K562 (cell line): Measurements from ENCODE around the gene TRIM24. TPM values are rescaled to one million over a fixed set of nuclear protein-coding genes. Genes with fewer than 3 reads are reported as not detected.

ENCODE experiments used
- ATAC-seq: fragments of 200-7000 bp; cut with Tn5 transposase; 3 replicates; pipeline ENCODE4 v1.9.1; 2020; ENCODE audit warnings: moderate library complexity
- BruUV-seq: library from RNA; stranded (reverse); fragments of 400-500 nt; replicated peaks from 2 replicates; lab custom pipeline; 2021; lab: Mats Ljungman, UMichigan
- CTCF ChIA-PET: fragments of 300-600 bp; formaldehyde crosslinking; extraction: SDS; loops from one replicate; lab custom pipeline; 2021; ENCODE audit warnings: low intra/inter-chr PET ratio; lab: Yijun Ruan, JAX
- POLR2A ChIA-PET: fragments of 300-600, 350-650 bp; sonication (Branson Sonifier 250); formaldehyde crosslinking; extraction: SDS; loops from one replicate; lab custom pipeline; 2021; ENCODE audit warnings: antibody characterized with exemption, inconsistent platforms; lab: Yijun Ruan, JAX
- DNase-seq, 4 experiments: peaks; one replicate each; pipeline versions ENCODE4 v3.0.0 to v3.0.0-alpha.2; 2011 to 2018; ENCODE audit warnings: low spot score in 3 of 4, mixed read lengths in 3 of 4; ENCODE audit errors: extremely low read depth in 1 of 4
- FAIRE-seq: peaks from 2 replicates; lab custom pipeline; 2011; peaks lifted over from hg19 to GRCh38; lab: Jason Lieb, UNC
- H2AFZ ChIP-seq: 2 replicates; pipeline ENCODE4 v1.6.0; 2011; ENCODE audit warnings: low read depth, low read length, control low read depth, inconsistent platforms
- H3K27ac ChIP-seq: fragments of 200-600 bp; 3 replicates; pipeline ENCODE4 v1.8.0; 2011; ENCODE audit warnings: low read depth, mild to moderate bottlenecking, control low read depth, inconsistent platforms, low read length, moderate library complexity, mixed read lengths; ENCODE audit errors: extremely low read depth
- H3K27me3 ChIP-seq, 2 experiments: fragments of 300-600 bp in 1 of 2; 2 replicates in 1 of 2; 3 replicates in 1 of 2; pipeline versions ENCODE4 v1.6.0 to v1.8.0; 2011; ENCODE audit warnings: inconsistent platforms in 2 of 2, low read length in 2 of 2, mild to moderate bottlenecking in 1 of 2, mixed read lengths in 1 of 2, moderate library complexity in 1 of 2; ENCODE audit not compliant: control insufficient read depth in 2 of 2, insufficient read depth in 2 of 2
- H3K36me3 ChIP-seq: fragments of 300-600 bp; 3 replicates; pipeline ENCODE4 v1.8.0; 2011; ENCODE audit warnings: mild to moderate bottlenecking, low read length, inconsistent platforms; ENCODE audit not compliant: control insufficient read depth, insufficient read depth
- H3K4me1 ChIP-seq, 2 experiments: fragments of 200-600 bp in 1 of 2; replicated peaks in 1 of 2; 2 replicates in 1 of 2; 3 replicates in 1 of 2; pipeline versions ENCODE4 v1.5.1 to v1.8.0; 2011; ENCODE audit warnings: inconsistent platforms in 2 of 2, low read length in 2 of 2, mild to moderate bottlenecking in 1 of 2, mixed read lengths in 1 of 2, moderate library complexity in 1 of 2; ENCODE audit not compliant: control insufficient read depth in 2 of 2, insufficient read depth in 2 of 2
- H3K4me2 ChIP-seq: 2 replicates; pipeline ENCODE4 v1.6.1; 2011; ENCODE audit warnings: low read length, control low read depth, inconsistent platforms, mixed read lengths; ENCODE audit not compliant: insufficient read depth
- H3K4me3 ChIP-seq: fragments of 200-600 bp; sonication (generic), shearing (Covaris generic); 2 replicates; pipeline ENCODE4 v1.5.1; 2016; ENCODE audit warnings: control low read depth, inconsistent platforms
- H3K79me2 ChIP-seq: fragments of 200-600 bp; 3 replicates; pipeline ENCODE4 v1.8.0; 2011; ENCODE audit warnings: low read length, inconsistent platforms; ENCODE audit not compliant: control insufficient read depth, insufficient read depth
- H3K9ac ChIP-seq, 2 experiments: 2 replicates each; pipeline versions ENCODE4 v1.6.0 to v1.6.1; 2011; ENCODE audit warnings: low read depth in 2 of 2, low read length in 2 of 2, control low read depth in 1 of 2, inconsistent platforms in 1 of 2, mild to moderate bottlenecking in 1 of 2, mixed read lengths in 1 of 2; ENCODE audit not compliant: insufficient read depth in 1 of 2
- H3K9me1 ChIP-seq: one replicate; pipeline ENCODE4 v1.6.0; 2011; ENCODE audit warnings: inconsistent platforms, mild to moderate bottlenecking, low read length, moderate library complexity; ENCODE audit not compliant: control insufficient read depth, insufficient read depth
- H3K9me3 ChIP-seq: replicated peaks from 2 replicates; pipeline ENCODE4 v1.5.1; 2011; ENCODE audit warnings: low read depth, low read length, inconsistent platforms; ENCODE audit not compliant: control insufficient read depth, insufficient read depth
- H4K20me1 ChIP-seq: replicated peaks from 2 replicates; pipeline ENCODE4 v1.6.1; 2011; ENCODE audit warnings: low read length, inconsistent platforms, mixed read lengths; ENCODE audit not compliant: control insufficient read depth, insufficient read depth
- CHD4 ChIP-seq: fragments of 200-600 bp; sonication (generic); IDR thresholded peaks from 3 replicates; pipeline ENCODE4 v1.6.1; 2012; ENCODE audit warnings: low read depth, mild to moderate bottlenecking, mixed read lengths, low read length, inconsistent platforms; ENCODE audit not compliant: insufficient read depth, insufficient replicate concordance, poor library complexity, severe bottlenecking
- CTCF ChIP-seq, 3 experiments: IDR thresholded peaks in 2 of 3; conservative IDR thresholded peaks in 1 of 3; 2 replicates each; pipeline ENCODE4 v1.5.1; 2011 to 2012; ENCODE audit warnings: low read length in 3 of 3, mild to moderate bottlenecking in 3 of 3, control low read depth in 2 of 3, improper control_type of control experiment in 1 of 3, inconsistent platforms in 1 of 3, low read depth in 1 of 3, mixed read lengths in 1 of 3, moderate library complexity in 1 of 3; ENCODE audit not compliant: insufficient read depth in 2 of 3
- E2F1 ChIP-seq: sonication (generic); formaldehyde crosslinking; IDR thresholded peaks from 2 replicates; pipeline ENCODE4 v1.8.1; 2023; ENCODE audit warnings: mild to moderate bottlenecking, missing genetic modification reagents, moderate library complexity
- E2F8 ChIP-seq: fragments of 450-650 bp; IDR thresholded peaks from 2 replicates; pipeline ENCODE4 v1.7.1; 2018; ENCODE audit warnings: mild to moderate bottlenecking, low read depth; ENCODE audit not compliant: partially characterized antibody
- FOXK2 ChIP-seq, 2 experiments: fragments of 450-650 bp; IDR thresholded peaks in 1 of 2; conservative IDR thresholded peaks in 1 of 2; 2 replicates each; pipeline ENCODE4 v1.6.1; 2016; ENCODE audit warnings: low read depth in 2 of 2, mild to moderate bottlenecking in 1 of 2
- FUS ChIP-seq: fragments of 200-400 bp; formaldehyde crosslinking; optimal IDR thresholded peaks from 2 replicates; pipeline ENCODE3; 2017; ENCODE audit warnings: low read depth, low read length
- NONO ChIP-seq, 2 experiments: fragments of 200-400 bp in 1 of 2; fragments of 450-650 bp in 1 of 2; formaldehyde crosslinking in 1 of 2; IDR thresholded peaks; 2 replicates each; pipeline ENCODE4 v1.6.1; 2017; ENCODE audit warnings: low read depth in 2 of 2, mild to moderate bottlenecking in 2 of 2, moderate library complexity in 2 of 2, low read length in 1 of 2
- PHF20 ChIP-seq: fragments of 450-650 bp; IDR thresholded peaks from 2 replicates; pipeline ENCODE4 v1.6.1; 2018; ENCODE audit not compliant: partially characterized antibody
- SMARCA4 ChIP-seq: fragments of 450-650 bp; IDR thresholded peaks from 2 replicates; pipeline ENCODE4 v1.6.1; 2016
- ZNF280B ChIP-seq: fragments of 250-450 bp; sonication (Bioruptor Pico); IDR thresholded peaks from 2 replicates; pipeline ENCODE4 v1.5.1; 2021; ENCODE audit warnings: mild to moderate bottlenecking
- WGBS: fragments of 100-300 bp; shearing (Covaris generic); methylation state at CpG from one replicate; pipeline ENCODE4 v1.1.6; 2016; ENCODE audit warnings: low coverage, mixed read lengths; ENCODE audit not compliant: insufficient coverage; ENCODE audit errors: missing lambda C conversion rate; 5-methylcytosine and 5-hydroxymethylcytosine counted together
- in situ Hi-C: fragments of 300-500 bp; cut with MboI; formaldehyde crosslinking; loops from 4 replicates; pipeline ENCODE4 v1.15.0; 2018; ENCODE audit warnings: inconsistent platforms, mixed read lengths
- intact Hi-C: fragments of 100-400 bp; cut with micrococcal nuclease; formaldehyde crosslinking; loops from 2 replicates; pipeline ENCODE4 v1.14.2; 2022
- polyA plus RNA-seq, 8 experiments: library from polyadenylated mRNA; depleted of rRNA in 4 of 8; stranded (reverse) in 5 of 8; unstranded in 3 of 8; fragments of >200 nt; fragmentation: Nextera tagmentation in 2 of 8; fragmentation: Illumina TruSeq in 1 of 8; extraction: Ambion mirVana in 2 of 8; extraction: Trizol in 1 of 8; gene quantifications; 2 replicates each; pipeline versions ENCODE4 v1.2.1 to v1.2.3, GENCODE V29; 2011 to 2014; ENCODE audit warnings: inconsistent platforms in 1 of 8, missing spikeins in 1 of 8
- total RNA-seq, 7 experiments: library from RNA; depleted of rRNA in 6 of 7; stranded (reverse); fragments of >200 nt in 6 of 7; fragmentation: Illumina TruSeq in 2 of 7; extraction: Trizol in 2 of 7; gene quantifications; 2 replicates each; pipeline versions ENCODE4 v1.2.1 to v1.2.3, GENCODE V29; 2011 to 2021; ENCODE audit warnings: low replicate concordance in 1 of 7
- TF ChIP-seq, protein P1 (sequence below), 3 experiments: fragments of 200-800 bp in 1 of 3; sonication (Bioruptor generic) in 1 of 3; sonication (generic) in 1 of 3; formaldehyde crosslinking in 1 of 3; IDR thresholded peaks; 2 replicates each; pipeline versions ENCODE4 v1.6.1 to v1.8.0; 2016 to 2022; ENCODE audit warnings: mild to moderate bottlenecking in 2 of 3, missing compliant biosample characterization in 2 of 3, missing genetic modification characterization in 2 of 3, missing genetic modification reagents in 1 of 3

Gene TRIM24
- total and polyA plus RNA-seq, 9 of the 15 experiments (the other 6 are each of a cell fraction or from before 2014, with no cell fraction given) = 13.4 to 74.0 (median 41.7) TPM

DNA sequence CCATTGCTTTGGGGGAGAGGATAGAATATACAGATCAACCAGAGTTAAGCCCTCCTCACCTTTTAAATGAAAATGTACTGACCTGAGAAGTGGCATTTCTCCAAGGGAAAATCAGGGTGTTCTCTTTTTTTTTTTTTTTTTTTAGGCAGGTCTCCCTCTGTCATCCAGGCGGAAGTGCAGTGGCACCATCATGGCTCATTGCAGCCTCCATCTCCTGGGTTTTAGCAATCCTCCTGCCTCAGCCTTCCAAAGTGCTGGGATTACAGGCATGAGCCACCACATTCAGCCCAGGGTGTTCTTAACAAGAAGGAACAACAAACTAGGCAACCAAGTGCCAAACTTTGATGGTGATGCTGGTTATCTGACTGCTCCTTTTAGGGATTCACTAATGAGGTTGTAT, 130.1 kb downstream of the TRIM24 start:
- ChIA-PET CTCF (no interaction called here), POLR2A (interaction anchor here (1.2 kb wide), 1 partner anchor 574 kb away, joined by 4 read pairs; no protein-coding TSS in a partner anchor)
- no peak for DNase-seq
- Histone ChIP-seq H3K4me2 (no peak overlapping the region), H3K79me2 (no peaks in the 10 kb centered on the region), H3K9me1 (no peaks in the 10 kb centered on the region), H3K27ac (no peak overlapping the region), H2AFZ (no peak overlapping the region), H3K4me3 (no peak overlapping the region), H3K36me3 (peaks cover 13% of the 10 kb centered on the region), H3K9ac (no peak overlapping the region), H4K20me1 (no peaks in the 10 kb centered on the region), H3K27me3 (no peaks in the 10 kb centered on the region), H3K4me1 (no peaks in the 10 kb centered on the region), H3K9me3 (no peaks in the 10 kb centered on the region)
- no peak for ATAC-seq
- WGBS = 85% methylated on average over 1 of the region's 1 CpG
- BruUV-seq = no TSS peak
- in situ Hi-C loops = no loop called here
- FAIRE-seq = no peak
- intact Hi-C loops = no loop called here
- TF ChIP-seq FUS = no peak
- no peak for TF ChIP-seq ZNF280B (CRISPR knock-in tag)
- TF ChIP-seq, protein P1, sequence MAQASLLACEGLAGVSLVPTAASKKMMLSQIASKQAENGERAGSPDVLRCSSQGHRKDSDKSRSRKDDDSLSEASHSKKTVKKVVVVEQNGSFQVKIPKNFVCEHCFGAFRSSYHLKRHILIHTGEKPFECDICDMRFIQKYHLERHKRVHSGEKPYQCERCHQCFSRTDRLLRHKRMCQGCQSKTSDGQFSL (CRISPR knock-in tag; IDR thresholded peaks at IDR 0.05) = no peak
- TF ChIP-seq, protein P1 (tag; IDR thresholded peaks at IDR 0.05) = no peak
- no peak for TF ChIP-seq NONO (IDR thresholded peaks at IDR 0.05; ENCODE audit: low read depth in 2 of 2, low read length in 1 of 2)
- TF ChIP-seq SMARCA4 = no peak
- no peak for TF ChIP-seq PHF20
- TF ChIP-seq CHD4 = no peak
- TF ChIP-seq E2F1 (CRISPR knock-in tag) = no peak
- TF ChIP-seq FOXK2 (conservative IDR thresholded peaks at IDR 0.05 in 1 of 2, IDR thresholded peaks at IDR 0.05 in 1 of 2; ENCODE audit: low read depth in 2 of 2) = no peak
- TF ChIP-seq E2F8 = no peak
- TF ChIP-seq CTCF (IDR thresholded peaks at IDR 0.05 in 2 of 3, conservative IDR thresholded peaks at IDR 0.05 in 1 of 3; ENCODE audit: insufficient read depth in 2 of 3, low read depth in 1 of 3, low read length in 3 of 3) = no peak
